Embryonic facial prominence (tissue), 1 donor: ENCODE data around the gene SPTB.

Source experiments
- DNase-seq: peaks from one replicate; pipeline ENCODE4 v3.0.0-alpha.2; 2016; ENCODE audit errors: extremely low spot score

The SPTB gene

GRCh38 chr14:64850369-64851137 lies 29.2 kb downstream of the SPTB start:
- DNase-seq: no peak

GRCh38 chr14:64849940-64850339 lies 29.8 kb downstream of the SPTB start:
- DNase-seq: no peak

DNA sequence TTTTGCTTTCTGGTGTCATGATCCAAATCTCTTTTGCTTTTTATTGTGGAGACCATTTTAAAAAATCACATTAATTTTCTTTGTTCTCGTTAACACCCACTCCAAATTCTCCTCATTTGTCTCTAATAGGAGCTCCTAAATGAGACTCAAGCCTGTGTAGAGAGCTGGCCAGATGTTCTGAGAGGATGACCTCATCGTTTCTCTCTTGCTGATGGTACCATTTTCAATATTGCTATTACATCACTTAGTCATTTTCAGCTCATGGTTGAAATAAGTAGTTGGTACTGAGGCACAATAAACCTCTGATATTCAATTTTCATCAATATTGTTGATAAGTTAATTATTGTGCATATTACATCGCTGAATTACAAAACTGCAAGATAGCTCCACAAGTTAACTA lies 31.5 kb downstream of the SPTB start:
- no peak for DNase-seq

DNA sequence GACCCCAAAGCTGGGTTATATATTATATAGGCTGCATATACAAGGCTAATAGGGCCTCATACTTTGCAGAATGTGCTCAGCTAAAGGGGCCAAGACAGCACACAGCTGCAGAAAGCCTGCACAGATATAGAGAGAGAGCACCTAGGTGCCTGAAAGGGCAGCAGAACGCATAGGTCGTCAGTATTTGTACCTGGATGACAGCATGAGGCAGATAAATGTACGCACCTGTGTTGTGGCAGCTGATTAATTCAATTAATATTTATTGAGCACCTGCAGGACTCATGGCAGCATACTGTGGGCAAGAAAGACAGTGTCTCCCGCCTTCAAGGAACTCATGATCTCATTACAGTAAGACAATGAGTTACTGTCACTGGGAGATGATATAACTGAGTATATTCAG lies 33.4 kb downstream of the SPTB start:
- DNase-seq: no peak

DNA sequence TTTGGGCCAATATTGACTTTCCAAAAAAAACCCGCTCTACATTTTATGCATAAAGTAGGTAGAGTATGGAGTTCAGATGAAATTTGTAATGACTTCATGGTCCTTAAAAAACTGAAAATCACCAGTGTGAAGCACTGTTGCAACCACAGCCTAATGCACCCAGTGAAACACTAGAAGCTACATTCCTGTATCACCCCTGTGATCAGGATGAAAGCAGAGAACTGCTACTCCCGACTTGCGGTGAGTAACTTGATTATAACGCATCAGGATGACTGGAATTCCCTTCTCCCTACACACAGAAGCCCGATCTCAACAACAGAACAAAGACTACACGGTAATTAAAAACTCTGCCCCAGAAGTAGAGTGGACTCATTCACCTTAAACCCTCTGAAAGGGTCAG lies 33.8 kb downstream of the SPTB start:
- no peak for DNase-seq

- no peak for DNase-seq
These were observed 34.7 kb downstream of the SPTB start for GRCh38 chr14:64844969-64845536.

DNA sequence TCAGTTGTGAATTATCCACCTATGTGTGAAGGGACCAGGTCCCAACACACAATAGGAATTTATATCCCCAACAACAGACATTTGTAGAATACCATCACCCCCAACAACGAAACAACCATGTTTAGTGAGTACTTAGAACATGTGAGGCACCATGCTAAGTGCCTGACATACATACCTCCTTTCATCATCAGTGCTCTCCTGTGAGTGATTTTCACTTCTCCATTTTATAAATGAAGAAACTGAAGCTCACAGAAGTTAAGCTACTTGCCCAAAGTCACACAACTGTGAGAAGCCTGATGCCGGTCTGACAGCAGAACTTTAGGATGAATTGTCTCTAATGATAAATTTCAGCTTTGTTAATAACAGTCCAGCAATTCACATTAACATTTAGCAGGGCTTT lies 35.4 kb downstream of the SPTB start:
- DNase-seq: no peak

- no peak for DNase-seq
These were observed 36.2 kb downstream of the SPTB start for GRCh38 chr14:64843548-64843947.

DNA sequence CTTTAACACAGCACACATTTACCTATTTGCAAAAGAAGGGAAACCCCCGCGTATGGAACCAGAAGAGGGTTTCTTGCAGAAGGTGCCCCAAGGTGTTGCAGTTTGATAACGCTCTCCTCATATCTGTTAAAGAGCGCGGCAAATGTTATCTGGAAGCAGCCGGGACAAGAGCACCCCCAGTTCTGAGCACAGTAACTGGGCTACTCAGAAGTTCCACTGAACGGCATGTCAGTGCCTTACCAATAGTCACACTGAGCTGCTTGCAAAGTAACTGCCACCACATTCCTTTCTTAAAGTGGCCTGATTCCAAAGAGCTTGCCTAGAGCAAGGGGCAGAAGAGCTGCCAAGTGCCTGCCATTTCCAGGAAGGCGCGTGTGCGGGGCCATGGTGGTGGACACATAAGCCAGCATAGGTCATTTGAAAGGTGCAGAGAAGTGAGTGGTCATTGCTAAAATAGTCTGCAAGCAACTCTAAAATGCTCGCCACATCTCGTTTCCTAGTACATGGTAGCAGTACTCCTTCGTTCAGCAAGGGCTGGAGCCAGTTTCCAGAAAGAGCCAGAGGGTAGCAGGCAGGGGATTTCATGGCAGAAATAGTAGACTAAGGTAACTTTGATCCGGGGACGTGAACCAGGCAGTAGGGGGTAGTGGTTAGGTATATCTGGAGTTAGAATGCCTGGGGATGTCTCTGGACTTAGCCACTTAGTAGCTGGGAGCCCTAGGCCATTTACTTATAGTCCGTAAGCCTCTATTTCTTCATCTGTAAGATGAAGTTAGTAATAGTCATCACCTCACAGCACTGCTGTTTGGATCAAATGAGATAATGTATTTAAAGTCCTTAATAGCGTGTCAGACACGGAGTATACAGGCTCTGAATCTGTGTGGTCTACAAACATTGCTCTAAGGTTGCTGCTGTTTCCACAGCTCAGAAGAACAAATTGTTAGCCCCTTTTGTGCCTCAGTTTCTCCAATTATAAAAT lies 37.6 kb downstream of the SPTB start:
- DNase-seq: no peak

- DNase-seq: peak; percentile 43
These were observed 38.5 kb downstream of the SPTB start for GRCh38 chr14:64841121-64841651.

DNA sequence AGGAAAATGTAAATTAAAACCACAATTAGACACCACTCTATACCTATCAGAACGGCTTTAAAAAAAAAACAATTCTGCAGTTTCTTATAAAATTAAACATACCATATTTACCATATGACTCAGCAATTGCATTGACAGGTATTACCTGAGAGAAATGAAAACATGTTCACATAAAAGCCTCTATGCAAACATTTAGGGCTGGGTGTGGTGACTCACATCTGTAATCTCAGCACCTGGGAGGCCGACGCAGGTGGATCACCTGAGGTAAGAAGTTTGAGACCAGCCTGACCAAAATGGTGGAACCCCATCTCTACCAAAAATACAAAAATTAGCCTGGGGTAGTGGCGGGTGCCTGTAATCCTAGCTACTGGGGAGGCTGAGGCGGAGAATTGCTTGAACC lies 41.1 kb downstream of the SPTB start:
- DNase-seq: no peak

GRCh38 chr14:64835431-64835830 lies 44.3 kb downstream of the SPTB start:
- no peak for DNase-seq

GRCh38 chr14:64834965-64835364 lies 44.7 kb downstream of the SPTB start:
- no peak for DNase-seq

DNA sequence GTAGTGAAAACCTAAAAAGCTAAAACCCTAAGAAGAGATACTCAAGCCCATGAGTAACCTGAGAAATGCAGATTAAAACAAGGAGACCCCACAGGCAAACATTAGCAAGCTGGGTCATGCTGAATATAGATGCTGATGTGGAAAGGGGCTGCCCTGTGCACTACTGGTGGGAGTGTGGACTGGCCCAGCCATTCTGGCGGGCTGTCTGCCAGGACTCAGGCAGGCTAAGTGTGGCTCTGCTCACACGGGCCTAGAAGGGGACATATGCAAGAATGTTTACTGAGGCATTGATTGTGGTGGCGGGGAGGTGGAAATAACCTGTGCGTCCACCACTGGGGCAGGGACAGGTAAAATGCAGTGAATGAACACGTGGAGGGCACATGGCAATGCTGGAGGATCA lies 48.3 kb downstream of the SPTB start:
- DNase-seq: no peak

GRCh38 chr14:64830961-64831360 lies 48.7 kb downstream of the SPTB start:
- DNase-seq: no peak

- no peak for DNase-seq
These were observed 51.6 kb downstream of the SPTB start for GRCh38 chr14:64828071-64828470.

GRCh38 chr14:64826845-64827244 lies 52.9 kb downstream of the SPTB start:
- no peak for DNase-seq

DNA sequence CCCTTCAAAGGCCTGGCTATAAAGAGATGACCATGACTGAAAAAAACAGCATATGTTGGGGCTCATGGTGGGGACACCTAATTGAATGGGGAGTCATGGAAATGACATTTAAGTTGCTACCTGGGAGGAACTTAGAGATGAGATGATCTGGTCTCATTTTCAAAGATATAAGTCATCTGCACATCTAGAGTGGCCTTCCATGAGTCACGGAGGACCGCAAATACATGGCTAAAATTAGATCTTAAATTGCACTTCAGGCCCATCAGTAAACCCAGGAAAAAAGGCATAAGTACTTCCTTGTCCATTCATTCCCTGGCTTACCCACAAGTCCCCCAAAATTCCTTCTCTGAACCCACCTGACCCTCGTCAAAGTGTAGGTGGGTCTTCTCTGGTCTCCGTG lies 53.4 kb downstream of the SPTB start:
- no peak for DNase-seq

GRCh38 chr14:64825509-64825908 lies 54.2 kb downstream of the SPTB start:
- no peak for DNase-seq

DNA sequence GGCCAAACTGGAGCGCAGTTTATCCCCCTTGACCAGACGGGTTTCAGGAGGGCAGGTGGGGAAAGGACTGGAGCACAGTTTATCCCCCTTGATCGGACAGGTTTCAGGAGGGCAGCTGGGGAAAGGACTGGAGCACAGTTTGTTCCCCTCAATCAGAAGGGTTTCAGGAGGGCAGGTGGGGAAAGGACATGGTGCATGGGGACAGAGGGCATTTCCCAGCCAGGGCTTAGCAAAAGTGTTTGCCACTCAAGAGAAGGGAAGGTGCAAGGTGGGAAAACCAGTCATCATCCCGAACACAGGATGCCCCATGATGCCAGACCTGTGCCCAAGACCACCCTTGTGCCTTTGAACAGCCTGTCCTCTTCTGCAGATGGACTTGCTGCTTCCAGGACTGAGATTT lies 54.7 kb downstream of the SPTB start:
- DNase-seq: no peak

DNA sequence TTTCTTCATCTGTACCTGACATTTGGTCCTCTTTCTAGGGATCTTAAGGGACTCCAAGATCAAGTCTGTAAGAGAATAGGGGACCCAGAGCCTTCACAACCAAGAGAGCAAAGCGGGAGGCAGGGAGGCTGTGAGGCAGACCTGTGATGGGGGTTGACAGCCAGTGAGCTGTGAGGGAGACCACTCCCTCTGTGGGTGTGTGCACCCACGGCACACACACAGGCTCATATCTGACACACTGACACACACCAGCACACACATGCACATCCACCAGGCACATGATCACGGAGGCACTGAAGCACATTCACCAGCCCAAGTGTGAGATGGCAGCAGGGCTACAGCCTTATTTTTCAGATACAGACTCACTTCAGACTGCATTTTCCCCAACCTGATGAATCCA lies 55.2 kb downstream of the SPTB start:
- DNase-seq: no peak

DNA sequence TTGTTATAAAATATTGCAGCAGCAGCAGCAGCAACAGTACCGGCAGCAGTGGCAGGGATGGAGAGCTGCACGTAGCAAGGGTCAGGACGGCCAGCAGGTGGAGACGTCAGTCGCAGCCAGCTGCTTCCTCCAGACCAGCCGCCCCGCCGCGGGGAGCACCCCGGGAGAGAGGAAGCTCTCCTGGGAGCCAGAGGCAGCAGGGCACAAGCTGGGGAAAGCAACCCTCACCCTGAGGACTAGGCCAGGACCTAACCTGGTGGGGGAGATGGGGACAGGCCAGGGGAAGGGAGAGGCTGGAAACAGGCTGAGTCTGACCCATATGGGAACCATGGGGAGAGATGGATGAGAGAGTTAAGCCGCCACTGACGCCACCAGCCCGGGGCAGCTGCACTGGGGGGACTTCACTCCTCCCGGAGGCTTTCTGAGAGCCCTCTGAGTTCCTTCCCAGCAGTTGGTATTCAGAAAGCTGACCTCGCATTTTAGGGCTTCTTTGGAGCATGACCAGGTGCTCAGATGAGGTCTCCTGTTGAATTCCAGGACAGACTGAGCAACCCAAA lies 56.3 kb downstream of the SPTB start:
- DNase-seq: no peak
